ENCODE data around the gene ZMYND8.

Gene ZMYND8

DNA sequence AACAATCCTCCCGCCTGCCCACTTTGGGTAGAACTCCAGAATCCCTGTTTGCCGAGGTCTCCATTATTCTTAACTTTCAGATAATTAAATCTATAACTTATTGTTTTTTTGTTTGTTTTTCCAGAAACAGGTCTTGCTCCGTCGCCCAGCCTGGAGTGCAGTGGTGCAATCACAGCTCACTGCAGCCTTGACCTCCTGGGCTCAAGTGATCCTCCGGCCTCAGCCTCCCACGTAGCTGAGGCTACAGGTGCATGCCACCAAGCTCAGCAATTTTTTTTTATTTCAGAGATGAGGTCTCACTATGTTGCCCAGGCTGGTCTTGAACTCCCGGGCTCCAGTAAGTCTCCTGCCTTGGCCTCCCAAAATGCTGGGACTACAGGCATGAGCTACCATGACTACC is 28.8 kb downstream of the ZMYND8 start:
- Histone ChIP-seq H3K23ac (ENCODE audit: low read length in 2 of 2) (no peak overlapping the region), H3K36me3 (ENCODE audit: control insufficient read depth in 1 of 2, insufficient read depth in 2 of 2, low read depth in 1 of 2, low read length in 2 of 2) (peaks cover 2 to 13% of the 10 kb centered on the region in 2 experiments), H3K4ac (ENCODE audit: low read depth in 1 of 2, low read length in 2 of 2) (no peak overlapping the region), H3K4me1 (ENCODE audit: control insufficient read depth, insufficient read depth, low read depth, low read length) (peaks cover 13% of the 10 kb centered on the region), H4K91ac (ENCODE audit: low read length) (no peak overlapping the region), H2AFZ (ENCODE audit: low read depth, low read length) (no peak overlapping the region), H2BK120ac (ENCODE audit: low read depth, low read length) (no peak overlapping the region), H2BK5ac (ENCODE audit: low read depth, low read length, poor library complexity, severe bottlenecking) (no peak overlapping the region), H3K27me3 (ENCODE audit: control insufficient read depth in 1 of 2, insufficient read depth in 1 of 2, low read length in 2 of 2) (no peaks in the 10 kb centered on the region), H3K79me1 (replicated peaks; ENCODE audit: low read length, poor library complexity, severe bottlenecking) (peaks cover 11% of the 10 kb centered on the region), H3K27ac (ENCODE audit: low read length, poor library complexity, severe bottlenecking) (peak overlapping the region; percentile 40), H2BK15ac (ENCODE audit: low read depth, poor library complexity, severe bottlenecking) (no peak overlapping the region), H4K8ac (ENCODE audit: low read length) (no peak overlapping the region), H3K14ac (ENCODE audit: low read length in 2 of 2) (no peak overlapping the region), H3K9ac (ENCODE audit: low read length) (no peak overlapping the region), H3K4me3 (ENCODE audit: insufficient read depth in 1 of 2, low read depth in 1 of 2, low read length in 2 of 2) (no peak overlapping the region), H3K18ac (ENCODE audit: low read depth in 1 of 2, low read length in 2 of 2) (no peak overlapping the region), H2BK12ac (ENCODE audit: low read length in 2 of 2) (no peak overlapping the region), H3K4me2 (ENCODE audit: low read length, poor library complexity, severe bottlenecking) (no peak overlapping the region), H2AK5ac (ENCODE audit: low read length, severe bottlenecking) (peak overlapping the region; percentile 45), H3K9me3 (ENCODE audit: control insufficient read depth, low read length) (no peaks in the 10 kb centered on the region)
- DNase-seq, result no peak
- 99% methylated on average over 6 of the region's 7 CpGs for WGBS

- DNase-seq, result peak; percentile 83
- no peak overlapping the region for H2BK15ac ChIP-seq (ENCODE audit: low read depth, poor library complexity, severe bottlenecking)
- no peaks in the 10 kb centered on the region for H3K27me3 ChIP-seq (ENCODE audit: control insufficient read depth in 1 of 2, insufficient read depth in 1 of 2, low read length in 2 of 2)
- H2BK120ac ChIP-seq (ENCODE audit: low read depth, low read length), result peak overlapping the region; percentile 35
- H3K4me2 ChIP-seq (ENCODE audit: low read length, poor library complexity, severe bottlenecking), result no peak overlapping the region
- peaks cover 11% of the 10 kb centered on the region for H3K79me1 ChIP-seq (replicated peaks; ENCODE audit: low read length, poor library complexity, severe bottlenecking)
- peak overlapping the region in 1 of 2 experiments; percentile 67 for H2BK12ac ChIP-seq (ENCODE audit: low read length in 2 of 2)
- no peak overlapping the region for H4K91ac ChIP-seq (ENCODE audit: low read length)
- H3K36me3 ChIP-seq (ENCODE audit: control insufficient read depth in 1 of 2, insufficient read depth in 2 of 2, low read depth in 1 of 2, low read length in 2 of 2), result peaks cover 0 to 10% of the 10 kb centered on the region in 2 experiments
- peak overlapping the region; percentile 14 to 88 for H3K18ac ChIP-seq (ENCODE audit: low read depth in 1 of 2, low read length in 2 of 2)
- H4K8ac ChIP-seq (ENCODE audit: low read length), result peak overlapping the region; percentile 28
- 45% methylated on average over 10 of the region's 10 CpGs for WGBS
- peak overlapping the region; percentile 87 for H3K27ac ChIP-seq (ENCODE audit: low read length, poor library complexity, severe bottlenecking)
- H3K4me1 ChIP-seq (ENCODE audit: control insufficient read depth, insufficient read depth, low read depth, low read length), result peaks cover 13% of the 10 kb centered on the region
- peak overlapping the region; percentile 56 for H3K9ac ChIP-seq (ENCODE audit: low read length)
- H3K4me3 ChIP-seq (ENCODE audit: insufficient read depth in 1 of 2, low read depth in 1 of 2, low read length in 2 of 2), result no peak overlapping the region
- peak overlapping the region in 1 of 2 experiments; percentile 83 for H3K4ac ChIP-seq (ENCODE audit: low read depth in 1 of 2, low read length in 2 of 2)
- no peak overlapping the region for H3K23ac ChIP-seq (ENCODE audit: low read length in 2 of 2)
- peak overlapping the region; percentile 84 for H2BK5ac ChIP-seq (ENCODE audit: low read depth, low read length, poor library complexity, severe bottlenecking)
- no peak overlapping the region for H3K14ac ChIP-seq (ENCODE audit: low read length in 2 of 2)
- H2AFZ ChIP-seq (ENCODE audit: low read depth, low read length), result no peak overlapping the region
- peak overlapping the region; percentile 68 for H2AK5ac ChIP-seq (ENCODE audit: low read length, severe bottlenecking)
- H3K9me3 ChIP-seq (ENCODE audit: control insufficient read depth, low read length), result no peaks in the 10 kb centered on the region
Observed at GRCh38 chr20:47326658-47327268, 29.7 kb downstream of the ZMYND8 start.

GRCh38 chr20:47325242-47325641 is 31.3 kb downstream of the ZMYND8 start:
- no peak overlapping the region for H4K91ac ChIP-seq (ENCODE audit: low read length)

DNA sequence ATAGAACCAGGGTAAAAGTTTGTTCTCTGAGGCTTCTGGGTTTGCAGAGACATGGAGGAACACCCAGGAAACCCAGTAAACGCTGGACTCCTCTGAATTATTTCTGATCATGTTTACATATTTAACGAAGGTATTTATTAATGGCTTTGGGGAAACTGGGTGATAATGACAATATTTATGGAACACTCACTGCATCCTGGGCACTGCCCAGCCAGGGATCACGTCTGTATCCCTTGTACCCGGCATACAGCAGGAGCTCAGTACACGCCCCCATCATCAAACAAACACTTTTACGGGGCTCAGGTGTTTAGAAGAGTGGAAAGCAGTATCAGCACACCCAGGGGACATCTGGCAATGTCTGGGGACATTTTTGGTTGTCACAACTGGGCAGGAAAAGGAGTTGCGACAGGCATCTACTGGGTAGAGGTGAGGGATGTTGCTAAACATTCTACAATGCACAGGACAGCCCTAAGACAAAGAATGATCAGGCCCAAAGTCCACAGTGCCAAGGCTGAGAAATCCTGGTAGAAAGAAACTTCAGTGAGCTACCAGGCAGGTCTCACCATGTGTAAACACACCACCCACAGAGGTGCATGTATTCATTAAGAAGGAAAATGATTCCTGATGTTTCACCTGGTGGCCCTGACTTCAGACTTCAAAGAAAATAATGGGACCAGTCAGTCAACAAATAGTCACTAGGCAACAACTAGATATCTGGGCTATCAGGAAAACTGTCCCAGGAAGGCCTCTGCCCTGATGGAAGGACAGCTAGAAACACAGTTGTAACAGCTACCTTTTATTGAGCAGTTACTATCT is 35.3 kb downstream of the ZMYND8 start:
- no peak overlapping the region for H3K14ac ChIP-seq (ENCODE audit: low read length in 2 of 2)
- no peaks in the 10 kb centered on the region for H3K27me3 ChIP-seq (ENCODE audit: control insufficient read depth in 1 of 2, insufficient read depth in 1 of 2, low read length in 2 of 2)
- H3K9me3 ChIP-seq (ENCODE audit: control insufficient read depth, low read length), result no peaks in the 10 kb centered on the region
- H3K9ac ChIP-seq (ENCODE audit: low read length), result no peak overlapping the region
- DNase-seq, result no peak
- peak overlapping the region in 1 of 2 experiments; percentile 60 for H2BK12ac ChIP-seq (ENCODE audit: low read length in 2 of 2)
- H3K4me2 ChIP-seq (ENCODE audit: low read length, poor library complexity, severe bottlenecking), result no peak overlapping the region
- H2BK5ac ChIP-seq (ENCODE audit: low read depth, low read length, poor library complexity, severe bottlenecking), result no peak overlapping the region
- H3K23ac ChIP-seq (ENCODE audit: low read length in 2 of 2), result no peak overlapping the region
- peak overlapping the region; percentile 12 for H4K8ac ChIP-seq (ENCODE audit: low read length)
- peaks cover 0 to 4% of the 10 kb centered on the region in 2 experiments for H3K36me3 ChIP-seq (ENCODE audit: control insufficient read depth in 1 of 2, insufficient read depth in 2 of 2, low read depth in 1 of 2, low read length in 2 of 2)
- no peak overlapping the region for H2AFZ ChIP-seq (ENCODE audit: low read depth, low read length)
- no peak overlapping the region for H3K4me3 ChIP-seq (ENCODE audit: insufficient read depth in 1 of 2, low read depth in 1 of 2, low read length in 2 of 2)
- H2AK5ac ChIP-seq (ENCODE audit: low read length, severe bottlenecking), result peak overlapping the region; percentile 37
- H4K91ac ChIP-seq (ENCODE audit: low read length), result no peak overlapping the region
- WGBS, result 96% methylated on average over 5 of the region's 7 CpGs
- peaks cover 11% of the 10 kb centered on the region for H3K79me1 ChIP-seq (replicated peaks; ENCODE audit: low read length, poor library complexity, severe bottlenecking)
- peak overlapping the region; percentile 69 to 73 for H3K18ac ChIP-seq (ENCODE audit: low read depth in 1 of 2, low read length in 2 of 2)
- peaks cover 38% of the 10 kb centered on the region for H3K4me1 ChIP-seq (ENCODE audit: control insufficient read depth, insufficient read depth, low read depth, low read length)
- H3K27ac ChIP-seq (ENCODE audit: low read length, poor library complexity, severe bottlenecking), result no peak overlapping the region
- peak overlapping the region in 1 of 2 experiments; percentile 40 for H3K4ac ChIP-seq (ENCODE audit: low read depth in 1 of 2, low read length in 2 of 2)
- no peak overlapping the region for H2BK120ac ChIP-seq (ENCODE audit: low read depth, low read length)
- H2BK15ac ChIP-seq (ENCODE audit: low read depth, poor library complexity, severe bottlenecking), result no peak overlapping the region

More at GRCh38 chr20:47325242-47325641, 31.3 kb downstream of the ZMYND8 start:
- no peak overlapping the region for H3K4me2 ChIP-seq (ENCODE audit: low read length, poor library complexity, severe bottlenecking)
- peak overlapping the region; percentile 71 for H2AK5ac ChIP-seq (ENCODE audit: low read length, severe bottlenecking)
- peak overlapping the region in 1 of 2 experiments; percentile 60 for H3K18ac ChIP-seq (ENCODE audit: low read depth in 1 of 2, low read length in 2 of 2)
- no peak overlapping the region for H3K9ac ChIP-seq (ENCODE audit: low read length)
- peaks cover 0 to 10% of the 10 kb centered on the region in 2 experiments for H3K36me3 ChIP-seq (ENCODE audit: control insufficient read depth in 1 of 2, insufficient read depth in 2 of 2, low read depth in 1 of 2, low read length in 2 of 2)
- H3K4me1 ChIP-seq (ENCODE audit: control insufficient read depth, insufficient read depth, low read depth, low read length), result peaks cover 15% of the 10 kb centered on the region
- H2BK12ac ChIP-seq (ENCODE audit: low read length in 2 of 2), result peak overlapping the region in 1 of 2 experiments; percentile 24
- no peak overlapping the region for H2BK15ac ChIP-seq (ENCODE audit: low read depth, poor library complexity, severe bottlenecking)
- H3K27ac ChIP-seq (ENCODE audit: low read length, poor library complexity, severe bottlenecking), result peak overlapping the region; percentile 2
- no peaks in the 10 kb centered on the region for H3K27me3 ChIP-seq (ENCODE audit: control insufficient read depth in 1 of 2, insufficient read depth in 1 of 2, low read length in 2 of 2)
- no peaks in the 10 kb centered on the region for H3K9me3 ChIP-seq (ENCODE audit: control insufficient read depth, low read length)
- peak overlapping the region; percentile 24 for H2BK5ac ChIP-seq (ENCODE audit: low read depth, low read length, poor library complexity, severe bottlenecking)
- WGBS, result 100% methylated on average over 6 of the region's 6 CpGs
- no peak overlapping the region for H3K23ac ChIP-seq (ENCODE audit: low read length in 2 of 2)
- no peak overlapping the region for H2AFZ ChIP-seq (ENCODE audit: low read depth, low read length)
- no peak for DNase-seq
- H3K14ac ChIP-seq (ENCODE audit: low read length in 2 of 2), result no peak overlapping the region
- H3K79me1 ChIP-seq (replicated peaks; ENCODE audit: low read length, poor library complexity, severe bottlenecking), result peaks cover 11% of the 10 kb centered on the region
- no peak overlapping the region for H2BK120ac ChIP-seq (ENCODE audit: low read depth, low read length)
- H3K4me3 ChIP-seq (ENCODE audit: insufficient read depth in 1 of 2, low read depth in 1 of 2, low read length in 2 of 2), result no peak overlapping the region
- peak overlapping the region in 1 of 2 experiments; percentile 40 for H3K4ac ChIP-seq (ENCODE audit: low read depth in 1 of 2, low read length in 2 of 2)
- H4K8ac ChIP-seq (ENCODE audit: low read length), result peak overlapping the region; percentile 12

Data from mesenchymal stem cell (in vitro differentiated cells and primary cell).